Stimulated activated naive CD8-positive, alpha-beta T cell treated with anti-CD3 and anti-CD28 coated beads, Interleukin-15, Interleukin-2, amounts not matched to agents 100 U/mL and 50 U/mL, for 24 hours (primary cell): ENCODE results near the gene MLKL.
"Not testable (repeated sequence)": the region's sequence is repeated elsewhere in the genome, so short reads cannot be mapped to it uniquely, and the experiment has no call there.

Source experiments
- ATAC-seq: fragments of 150-1000 bp; cut with Tn5 transposase; one replicate; pipeline ENCODE4 v1.10.0; 2021
- DNase-seq: peaks from one replicate; pipeline ENCODE4 v3.0.0; 2021

Gene MLKL

DNA sequence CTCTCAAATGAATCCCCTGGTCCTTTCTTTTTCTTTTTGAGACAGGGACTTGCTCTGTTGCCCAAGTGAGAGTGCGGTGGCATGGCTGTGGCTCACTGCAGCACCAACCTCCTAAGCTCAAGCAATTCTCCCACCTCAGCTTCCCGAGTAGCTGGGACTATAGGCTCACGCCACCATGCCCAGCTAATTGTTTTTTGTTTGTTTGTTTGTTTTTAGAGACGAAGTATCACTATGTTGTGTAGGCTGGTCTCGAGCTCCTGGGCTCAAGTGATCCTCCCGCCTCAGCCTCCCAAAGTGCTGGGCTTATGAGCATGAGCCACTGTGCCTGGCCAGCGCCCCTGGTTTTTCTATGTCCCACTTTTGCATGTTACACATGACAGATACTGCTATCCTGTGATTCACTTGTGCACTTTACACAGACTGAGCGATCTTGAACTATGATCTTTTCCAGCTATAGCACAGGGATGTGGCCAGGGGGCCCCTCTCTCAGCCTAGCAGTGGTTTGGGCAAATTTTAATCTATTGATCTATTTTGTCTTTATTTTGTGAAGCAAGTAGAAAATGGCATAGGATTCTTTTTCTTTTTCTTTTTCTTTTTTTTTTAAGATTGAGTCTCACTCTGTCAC is 31.3 kb upstream of the MLKL start:
- ATAC-seq (no peak), DNase-seq (no peak)

- DNase-seq (no peak), ATAC-seq (no peak)
These were observed 29.4 kb upstream of the MLKL start for GRCh38 chr16:74729783-74730683.

- no peak for ATAC-seq
- DNase-seq, result no peak
These were observed 27.2 kb upstream of the MLKL start for GRCh38 chr16:74727903-74728302.

GRCh38 chr16:74726716-74727115 is 26.1 kb upstream of the MLKL start:
- peak; percentile 38 for ATAC-seq
- peak; percentile 55 for DNase-seq

DNA sequence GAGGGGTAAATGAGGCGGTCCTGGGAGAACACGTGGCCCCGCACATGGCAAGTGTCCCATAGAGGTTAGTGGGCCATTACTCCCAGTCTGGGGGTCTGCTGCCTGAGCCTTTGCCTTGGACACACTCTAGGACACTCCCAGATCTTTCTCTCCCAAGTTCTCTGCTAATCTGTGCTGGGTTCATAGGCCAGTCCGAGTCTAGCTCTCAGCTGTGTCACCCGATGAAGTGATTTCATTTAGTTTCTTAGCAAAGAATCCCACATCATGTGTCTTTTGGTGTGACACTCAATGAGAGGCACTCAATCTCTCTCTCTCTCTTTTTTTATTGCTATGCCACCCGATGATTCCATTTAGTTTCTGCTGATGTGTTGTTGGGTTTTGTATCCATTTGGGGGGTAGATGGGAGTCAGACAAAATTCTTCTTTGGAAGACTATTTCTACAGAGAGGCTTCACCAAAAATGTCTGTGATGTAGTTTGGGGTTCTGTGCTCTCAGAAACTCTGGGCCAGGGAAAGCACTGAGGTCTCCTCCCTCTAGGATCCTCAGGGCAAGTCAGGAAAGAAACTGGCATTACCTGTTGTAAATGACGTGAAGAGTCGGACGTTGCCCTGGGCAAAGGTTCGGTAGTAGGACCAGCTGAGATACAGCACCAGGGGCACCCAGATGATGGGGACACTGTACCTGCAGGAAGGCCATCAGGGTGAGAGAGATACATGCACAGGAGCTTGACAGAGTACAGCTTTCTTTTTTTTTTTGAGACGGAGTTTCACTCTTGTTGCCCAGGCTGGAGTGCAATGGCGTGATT is 25.2 kb upstream of the MLKL start:
- ATAC-seq (no peak), DNase-seq (no peak)

- no peak for ATAC-seq
- DNase-seq, result no peak
These were observed 24.3 kb upstream of the MLKL start for GRCh38 chr16:74724820-74725549.

- no peak for ATAC-seq
- DNase-seq, result no peak
These were observed 22.6 kb upstream of the MLKL start for GRCh38 chr16:74723256-74723655.

- not testable (repeated sequence) for DNase-seq
These were observed 21.5 kb upstream of the MLKL start for GRCh38 chr16:74722156-74722555.

DNA sequence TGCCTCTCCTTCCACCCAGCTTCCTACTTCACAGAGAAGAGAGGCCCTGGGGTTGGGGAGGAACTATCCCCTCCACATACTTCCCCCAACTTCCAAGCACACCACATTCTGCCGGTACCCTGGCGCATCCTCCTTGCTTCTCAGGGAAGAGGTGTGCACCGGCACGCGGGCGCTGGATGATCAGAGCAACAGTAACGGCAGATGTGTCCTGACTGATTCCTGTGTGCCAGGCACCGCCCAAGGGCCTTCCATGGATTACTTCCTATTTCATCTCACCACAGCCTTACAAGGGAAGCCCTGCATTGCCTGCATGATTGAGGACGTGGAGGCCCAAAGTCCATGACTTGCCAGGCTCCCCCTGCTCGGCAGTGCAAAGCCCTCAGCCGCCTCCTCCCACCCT is 21.1 kb upstream of the MLKL start:
- DNase-seq, result no peak
- ATAC-seq, result no peak

More at GRCh38 chr16:74722156-74722555, 21.5 kb upstream of the MLKL start:
- ATAC-seq, result not testable (repeated sequence)

DNA sequence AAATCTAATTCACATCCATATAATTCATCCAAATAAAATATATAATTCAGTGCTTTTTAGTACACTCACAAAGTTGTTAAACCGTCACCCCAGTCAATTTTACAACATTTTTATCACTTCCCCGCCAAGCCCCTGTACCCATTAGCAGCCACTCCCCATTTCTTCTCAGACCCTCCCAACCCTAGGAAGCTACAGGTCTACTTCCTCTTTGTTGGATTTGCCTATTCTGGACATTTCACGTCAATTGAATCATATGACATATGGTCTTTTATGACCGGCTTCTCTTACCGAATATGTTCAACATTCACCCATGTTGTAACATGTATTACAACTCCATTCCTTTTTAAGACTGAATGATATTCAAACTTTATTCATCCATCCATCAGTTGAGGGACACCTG is 19.9 kb upstream of the MLKL start:
- no peak for DNase-seq
- ATAC-seq, result no peak

DNA sequence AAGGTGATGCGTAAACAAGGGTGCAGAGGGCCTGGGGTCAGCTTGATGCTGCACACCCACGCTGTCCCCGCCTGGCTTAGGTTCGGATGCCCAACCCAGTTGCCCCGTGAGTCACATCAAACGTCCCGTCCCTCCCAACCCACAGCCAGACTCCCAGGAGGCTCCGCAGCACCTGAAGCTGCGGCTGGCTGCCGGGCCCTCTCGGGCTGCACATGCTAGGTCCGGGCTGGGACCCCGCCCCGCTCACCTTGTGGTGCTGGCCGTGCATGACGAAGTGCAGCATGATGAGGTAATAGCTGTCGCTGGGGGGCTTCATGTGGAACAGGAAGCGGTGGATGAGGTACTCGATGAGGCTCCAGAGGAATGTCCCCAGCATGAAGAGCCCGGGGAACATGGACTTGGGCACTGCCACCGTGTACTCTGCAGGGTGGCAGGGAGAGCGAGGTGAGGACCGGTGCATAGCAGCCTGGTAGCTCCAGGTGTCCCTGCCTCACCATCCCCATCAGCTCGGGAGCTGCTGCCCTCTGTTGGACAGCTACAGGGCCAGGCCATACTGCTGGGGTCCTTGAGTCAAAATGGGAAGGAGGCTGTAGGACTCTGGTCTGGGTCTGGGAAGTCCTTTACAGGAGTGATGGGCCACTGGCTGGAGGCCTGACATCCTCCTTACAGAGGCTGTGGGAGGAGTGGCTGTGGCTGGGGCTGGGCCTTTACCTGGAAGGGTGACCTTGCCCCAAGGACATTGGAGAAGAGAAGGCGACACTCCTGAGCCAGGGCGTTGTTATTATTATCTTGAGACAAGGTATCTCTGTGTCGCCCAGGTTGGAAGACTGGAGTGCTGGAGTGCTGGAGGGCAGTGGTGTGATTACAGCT is 18.3 kb upstream of the MLKL start:
- DNase-seq, result no peak
- ATAC-seq, result no peak

DNA sequence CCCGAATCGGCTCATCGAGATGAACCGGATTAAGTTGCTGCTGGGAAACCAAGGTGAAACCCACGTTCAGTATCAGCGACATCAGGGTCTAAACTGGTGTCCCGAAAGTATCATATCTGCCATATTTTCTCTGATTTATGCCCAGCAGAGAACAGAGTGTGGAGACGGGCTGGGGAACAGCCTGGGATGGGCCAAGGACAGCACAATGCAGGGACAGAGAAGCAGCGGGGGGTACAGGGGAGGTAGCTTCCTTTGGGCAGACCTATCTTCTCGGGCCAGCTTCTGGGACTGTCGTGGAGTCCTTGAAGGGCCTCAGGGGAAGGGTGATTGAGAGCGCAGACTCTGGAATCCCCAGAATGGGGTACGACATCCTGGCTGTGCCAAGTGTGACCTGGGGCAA is 17.5 kb upstream of the MLKL start:
- DNase-seq, result no peak
- no peak for ATAC-seq

GRCh38 chr16:74717367-74717766 is 16.7 kb upstream of the MLKL start:
- DNase-seq (no peak), ATAC-seq (no peak)

- DNase-seq, result no peak
These were observed 15.7 kb upstream of the MLKL start for GRCh38 chr16:74716355-74716754.

DNA sequence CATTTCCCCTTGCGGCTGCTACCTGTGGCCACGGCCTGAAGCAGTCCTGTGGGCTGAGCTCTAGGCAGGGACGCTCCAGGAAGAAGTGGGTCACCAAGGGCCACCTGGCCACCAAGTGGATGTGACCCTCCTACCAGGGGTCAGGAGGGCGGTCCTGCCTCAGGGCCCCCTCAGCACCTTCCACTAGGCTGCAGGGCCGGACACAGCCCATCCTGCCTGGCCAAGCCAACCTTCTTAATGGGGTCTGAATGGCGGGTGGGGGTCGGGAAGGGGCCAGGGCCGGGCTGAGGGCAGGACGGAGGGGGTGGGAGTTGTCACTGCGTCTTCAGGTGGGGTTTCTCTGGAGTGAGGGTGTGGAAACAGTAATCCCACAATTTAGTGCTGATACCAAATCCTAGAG is 13.2 kb upstream of the MLKL start:
- no peak for DNase-seq
- ATAC-seq, result no peak

More at GRCh38 chr16:74716355-74716754, 15.7 kb upstream of the MLKL start:
- ATAC-seq, result no peak

GRCh38 chr16:74713325-74713724 is 12.7 kb upstream of the MLKL start:
- no peak for ATAC-seq
- no peak for DNase-seq

- no peak for DNase-seq
- no peak for ATAC-seq
These were observed 11.3 kb upstream of the MLKL start for GRCh38 chr16:74711938-74712337.

DNA sequence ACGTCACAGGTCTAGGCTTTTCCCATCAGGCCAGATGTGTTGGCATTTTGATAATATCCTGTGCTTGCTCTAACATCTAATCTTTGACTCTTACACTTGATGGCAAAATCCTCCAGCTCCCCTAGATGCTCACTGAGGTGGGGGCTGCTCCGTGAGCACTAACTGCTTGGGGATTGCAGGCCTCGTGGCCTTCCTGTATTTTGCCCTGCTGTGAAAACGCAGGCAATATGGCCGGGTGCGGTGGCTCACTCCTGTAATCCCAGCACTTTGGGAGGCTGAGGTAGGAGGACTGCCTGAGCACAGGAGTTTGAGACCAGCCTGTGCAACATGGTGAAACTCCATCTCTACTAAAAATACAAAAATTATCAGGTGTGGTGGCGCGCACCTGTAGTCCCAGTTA is 9.7 kb upstream of the MLKL start:
- DNase-seq (no peak), ATAC-seq (no peak)

DNA sequence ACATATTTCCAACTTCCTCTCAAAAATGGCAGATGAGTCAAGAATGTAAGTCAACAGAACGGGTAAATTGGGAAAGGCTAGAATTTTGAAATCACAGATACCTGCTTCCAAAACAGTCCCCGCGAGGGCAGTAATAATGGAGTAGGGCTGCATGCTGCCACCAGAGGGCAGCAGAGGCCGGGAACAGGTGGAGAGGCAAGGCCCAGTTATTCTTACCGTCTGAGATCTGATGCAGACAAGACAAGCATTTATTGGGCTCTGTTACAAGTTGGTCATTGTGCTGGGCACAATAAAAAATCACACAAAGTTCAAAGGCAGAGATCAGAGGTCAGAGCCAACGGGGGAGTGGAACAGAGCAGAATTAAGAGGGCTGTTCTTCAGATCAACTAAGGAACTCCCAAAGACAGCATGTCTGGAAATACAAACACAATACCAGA is 8.8 kb upstream of the MLKL start:
- peak; percentile 86 for DNase-seq
- ATAC-seq, result peak; percentile 86

DNA sequence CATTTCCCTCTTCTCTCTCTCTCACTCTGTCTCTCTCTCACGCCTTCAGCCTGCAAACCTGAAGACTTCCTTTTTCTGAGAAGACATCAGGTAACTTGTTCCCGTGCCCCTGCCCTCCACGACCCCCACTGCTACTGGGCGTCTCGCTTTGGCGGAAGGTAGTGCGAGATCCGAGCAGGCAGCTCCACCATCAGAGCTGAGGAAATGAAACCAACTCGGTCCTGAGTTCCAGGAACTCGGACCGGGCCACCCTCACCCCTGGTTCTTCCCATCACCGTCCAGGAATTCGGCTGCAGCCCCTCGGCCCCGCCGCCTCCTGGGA is 585 bp downstream of the MLKL start:
- ATAC-seq (peak; percentile 3), DNase-seq (peak; percentile 46)

- ATAC-seq (no peak), DNase-seq (peak; percentile 12)
These were observed 996 bp downstream of the MLKL start for GRCh38 chr16:74699666-74700065.
